HEK293 (cell line): ENCODE data around the gene SNUPN.

ENCODE experiments used
- BCL11A ChIP-seq: fragments of 450-650 bp; formaldehyde crosslinking; IDR thresholded peaks from 2 replicates; pipeline ENCODE4 v1.5.1; 2016; ENCODE audit warnings: low read depth, missing biosample characterization, missing genetic modification characterization
- GFI1B ChIP-seq: fragments of 450-650 bp; formaldehyde crosslinking; IDR thresholded peaks from 2 replicates; pipeline ENCODE4 v1.5.1; 2016; ENCODE audit warnings: missing biosample characterization, missing genetic modification characterization
- HOXA7 ChIP-seq: sonication (generic); formaldehyde crosslinking; IDR thresholded peaks from 2 replicates; pipeline ENCODE4 v1.8.1; 2022; ENCODE audit warnings: missing genetic modification reagents, borderline replicate concordance
- KLF16 ChIP-seq: fragments of 450-650 bp; formaldehyde crosslinking; IDR thresholded peaks from 2 replicates; pipeline ENCODE4 v1.5.1; 2017; ENCODE audit warnings: missing biosample characterization, missing genetic modification characterization
- MEIS1 ChIP-seq: sonication (generic); formaldehyde crosslinking; IDR thresholded peaks from 2 replicates; pipeline ENCODE4 v1.8.1; 2022; ENCODE audit warnings: missing genetic modification reagents, mild to moderate bottlenecking, borderline replicate concordance
- SALL2 ChIP-seq: fragments of 450-650 bp; formaldehyde crosslinking; IDR thresholded peaks from 2 replicates; pipeline ENCODE4 v1.5.0; 2017; ENCODE audit warnings: missing biosample characterization, mild to moderate bottlenecking, missing genetic modification characterization, borderline replicate concordance
- YY1 ChIP-seq: fragments of 450-650 bp; formaldehyde crosslinking; IDR thresholded peaks from 2 replicates; pipeline ENCODE4 v1.5.1; 2018; ENCODE audit warnings: missing biosample characterization, missing genetic modification characterization
- ZNF664 ChIP-seq: fragments of 450-650 bp; formaldehyde crosslinking; IDR thresholded peaks from 2 replicates; pipeline ENCODE4 v1.5.1; 2016; ENCODE audit warnings: missing biosample characterization, missing genetic modification characterization
- ZNF76 ChIP-seq: fragments of 450-650 bp; formaldehyde crosslinking; IDR thresholded peaks from 2 replicates; pipeline ENCODE4; 2016; ENCODE audit warnings: low read depth, missing biosample characterization, missing genetic modification characterization, borderline replicate concordance
- TF ChIP-seq, protein P1 (sequence below): fragments of 450-650 bp; formaldehyde crosslinking; IDR thresholded peaks from 2 replicates; pipeline ENCODE4 v1.5.1; 2016; ENCODE audit warnings: missing biosample characterization, missing genetic modification characterization
- TF ChIP-seq, protein P2 (sequence below): fragments of 450-650 bp; formaldehyde crosslinking; IDR thresholded peaks from 2 replicates; pipeline ENCODE4 v1.5.1; 2016; ENCODE audit warnings: missing biosample characterization, missing genetic modification characterization

DNA sequence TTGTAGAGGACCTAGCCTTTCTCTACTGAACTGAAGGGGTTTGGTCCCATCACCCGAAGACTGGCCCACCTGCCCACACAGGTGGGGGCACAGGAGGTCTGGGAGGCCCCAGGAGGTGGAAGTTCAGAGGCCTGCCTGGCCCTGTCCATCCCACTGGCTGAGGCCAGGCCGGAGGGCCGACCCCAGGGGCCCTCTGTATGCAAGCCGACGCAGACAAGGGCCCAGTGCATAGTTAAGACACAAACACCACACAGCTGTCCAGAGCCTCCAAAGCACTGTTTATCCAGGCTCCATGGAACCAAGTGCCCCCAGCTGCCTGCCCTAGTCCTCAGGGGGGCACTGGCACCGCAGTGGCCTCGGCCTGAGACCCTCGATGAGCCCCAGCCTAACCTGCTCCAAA is 48.8 kb upstream of the SNUPN start:
- TF ChIP-seq GFI1B (tag by site-specific recombination) (no peak), ZNF76 (tag by site-specific recombination) (no peak), BCL11A (no peak), YY1 (tag by site-specific recombination) (no peak), MEIS1 (no peak), HOXA7 (CRISPR knock-in tag) (no peak), SALL2 (tag by site-specific recombination) (no peak), KLF16 (no peak), ZNF664 (no peak)
- TF ChIP-seq, protein P1, sequence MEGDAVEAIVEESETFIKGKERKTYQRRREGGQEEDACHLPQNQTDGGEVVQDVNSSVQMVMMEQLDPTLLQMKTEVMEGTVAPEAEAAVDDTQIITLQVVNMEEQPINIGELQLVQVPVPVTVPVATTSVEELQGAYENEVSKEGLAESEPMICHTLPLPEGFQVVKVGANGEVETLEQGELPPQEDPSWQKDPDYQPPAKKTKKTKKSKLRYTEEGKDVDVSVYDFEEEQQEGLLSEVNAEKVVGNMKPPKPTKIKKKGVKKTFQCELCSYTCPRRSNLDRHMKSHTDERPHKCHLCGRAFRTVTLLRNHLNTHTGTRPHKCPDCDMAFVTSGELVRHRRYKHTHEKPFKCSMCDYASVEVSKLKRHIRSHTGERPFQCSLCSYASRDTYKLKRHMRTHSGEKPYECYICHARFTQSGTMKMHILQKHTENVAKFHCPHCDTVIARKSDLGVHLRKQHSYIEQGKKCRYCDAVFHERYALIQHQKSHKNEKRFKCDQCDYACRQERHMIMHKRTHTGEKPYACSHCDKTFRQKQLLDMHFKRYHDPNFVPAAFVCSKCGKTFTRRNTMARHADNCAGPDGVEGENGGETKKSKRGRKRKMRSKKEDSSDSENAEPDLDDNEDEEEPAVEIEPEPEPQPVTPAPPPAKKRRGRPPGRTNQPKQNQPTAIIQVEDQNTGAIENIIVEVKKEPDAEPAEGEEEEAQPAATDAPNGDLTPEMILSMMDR (tag by site-specific recombination), result no peak
- TF ChIP-seq, protein P2, sequence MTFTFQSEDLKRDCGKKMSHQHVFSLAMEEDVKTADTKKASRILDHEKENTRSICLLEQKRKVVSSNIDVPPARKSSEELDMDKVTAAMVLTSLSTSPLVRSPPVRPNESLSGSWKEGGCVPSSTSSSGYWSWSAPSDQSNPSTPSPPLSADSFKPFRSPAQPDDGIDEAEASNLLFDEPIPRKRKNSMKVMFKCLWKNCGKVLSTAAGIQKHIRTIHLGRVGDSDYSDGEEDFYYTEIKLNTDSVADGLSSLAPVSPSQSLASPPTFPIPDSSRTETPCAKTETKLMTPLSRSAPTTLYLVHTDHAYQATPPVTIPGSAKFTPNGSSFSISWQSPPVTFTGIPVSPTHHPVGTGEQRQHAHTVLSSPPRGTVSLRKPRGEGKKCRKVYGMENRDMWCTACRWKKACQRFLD (tag by site-specific recombination), result no peak
